ENCODE measurements around the gene C19orf67. TPM values are rescaled to one million over a fixed set of nuclear protein-coding genes. Genes with fewer than 3 reads are reported as not detected.

C19orf67 gene
- total RNA-seq, 4 donors from 2014 or later = not detected

GRCh38 chr19:14086098-14086497 lies 515 bp upstream of the C19orf67 start:
- DNase-seq (ENCODE audit: low spot score) = no peak
- no peak for ATAC-seq (ENCODE audit: low FRiP score)
- no peak for TF ChIP-seq CTCF (IDR thresholded peaks at IDR 0.05)

- DNase-seq (ENCODE audit: low spot score) (no peak), ATAC-seq (ENCODE audit: low FRiP score) (no peak)
Measured at GRCh38 chr19:14082675-14082960, 3.0 kb downstream of the C19orf67 start.

GRCh38 chr19:14081797-14082674 lies 3.5 kb downstream of the C19orf67 start:
- ATAC-seq (ENCODE audit: low FRiP score) (peak; percentile 40), DNase-seq (ENCODE audit: low spot score) (no peak)
- no peak for TF ChIP-seq CTCF (IDR thresholded peaks at IDR 0.05)

More at GRCh38 chr19:14082675-14082960, 3.0 kb downstream of the C19orf67 start:
- TF ChIP-seq CTCF (IDR thresholded peaks at IDR 0.05) = no peak

- ATAC-seq (ENCODE audit: low FRiP score) = peak; percentile 97
- peak; percentile 94 for DNase-seq (ENCODE audit: low spot score)
- TF ChIP-seq CTCF (IDR thresholded peaks at IDR 0.05) = no peak
Measured at GRCh38 chr19:14080887-14081796, 4.4 kb downstream of the C19orf67 start.

- DNase-seq (ENCODE audit: low spot score) (no peak), ATAC-seq (ENCODE audit: low FRiP score) (no peak)
- TF ChIP-seq CTCF (IDR thresholded peaks at IDR 0.05) = no peak
Measured at GRCh38 chr19:14078411-14078810, 7.2 kb downstream of the C19orf67 start.

- TF ChIP-seq CTCF (IDR thresholded peaks at IDR 0.05) = no peak
- ATAC-seq (ENCODE audit: low FRiP score) = peak; percentile 38
- peak; percentile 51 for DNase-seq (ENCODE audit: low spot score)
Measured at GRCh38 chr19:14073925-14074838, 11.4 kb downstream of the C19orf67 start.

All from omental fat pad (tissue), 4 donors.